Stomach (tissue), 9 donors: ENCODE measurements around the gene NR1I2. TPM values are rescaled to one million over a fixed set of nuclear protein-coding genes. Genes with fewer than 3 reads are reported as not detected.

Experiments used
- DNase-seq, 2 donors: peaks; one replicate each; pipeline versions ENCODE4 v3.0.0 to v3.0.0-alpha.2; 2013 to 2019
- H3K27ac ChIP-seq, 5 donors: fragments of 200-600 bp in 4 of 5; sonication (generic) in 4 of 5; one replicate each; pipeline ENCODE4 v1.5.1; 2013 to 2019; ENCODE audit warnings: mild to moderate bottlenecking in 1 of 5, moderate library complexity in 1 of 5
- H3K27me3 ChIP-seq, 3 donors: fragments of 200-600 bp; sonication (generic); one replicate each; pipeline ENCODE4 v1.5.1; 2017 to 2019; ENCODE audit warnings: mixed run types in 1 of 3
- H3K36me3 ChIP-seq, 4 donors: fragments of 200-600 bp; sonication (generic); 1 replicate in 3 of 4; 2 replicates in 1 of 4; pipeline ENCODE4 v1.5.1; 2016 to 2019
- H3K4me1 ChIP-seq, 4 donors: fragments of 200-600 bp; sonication (generic); one replicate each; pipeline ENCODE4 v1.5.1; 2016 to 2019
- H3K4me3 ChIP-seq, 4 donors: fragments of 200-600 bp; sonication (generic) in 3 of 4; one replicate each; pipeline ENCODE4 v1.5.1; 2016 to 2019; ENCODE audit warnings: mild to moderate bottlenecking in 1 of 4
- H3K9me3 ChIP-seq, 4 donors: fragments of 200-600 bp; sonication (generic); one replicate each; pipeline ENCODE4 v1.5.1; 2016 to 2019
- CTCF ChIP-seq, 7 experiments: fragments of 450-650 bp in 4 of 7; fragments of 200-600 bp in 3 of 7; sonication (generic) in 3 of 7; IDR thresholded peaks; one replicate each; pipeline ENCODE4 v1.5.1; 2016 to 2019; ENCODE audit warnings: antibody characterized with exemption in 7 of 7, control low read depth in 2 of 7, mild to moderate bottlenecking in 1 of 7
- EP300 ChIP-seq: sonication (generic); formaldehyde crosslinking; IDR thresholded peaks from one replicate; pipeline ENCODE4 v1.6.1; 2017; ENCODE audit warnings: antibody characterized with exemption
- POLR2A ChIP-seq, 4 donors: fragments of 450-650 bp; IDR thresholded peaks; one replicate each; pipeline ENCODE4 v1.6.1; 2016; ENCODE audit warnings: antibody characterized with exemption in 4 of 4, control low read depth in 2 of 4, mild to moderate bottlenecking in 1 of 4, moderate library complexity in 1 of 4
- POLR2AphosphoS5 ChIP-seq, 3 donors: sonication (generic); formaldehyde crosslinking; IDR thresholded peaks; one replicate each; pipeline ENCODE4 v1.6.1; 2016; ENCODE audit warnings: antibody characterized with exemption in 3 of 3
- WGBS, 5 donors: extraction: QIAGEN DNeasy Blood & Tissue Kit in 3 of 5; methylation state at CpG; one replicate each; pipeline versions ENCODE4 v1.1.5 to v1.1.7; 2013 to 2018; 5-methylcytosine and 5-hydroxymethylcytosine counted together
- intact Hi-C: fragments of 100-400 bp; cut with DNase I; formaldehyde crosslinking; loops from one replicate; pipeline ENCODE4 v1.15.1; 2023; ENCODE audit warnings: low total_unique reads
- polyA plus RNA-seq, 3 donors: library from polyadenylated mRNA; stranded (reverse); fragments of 200-250 nt; gene quantifications; one replicate each; pipeline ENCODE4 v1.2.3, GENCODE V29; 2013
- total RNA-seq, 5 donors: library from RNA; depleted of rRNA; stranded (reverse); fragments of >200 nt; gene quantifications; one replicate each; pipeline versions ENCODE4 v1.1.0 to v1.2.3, GENCODE V29; 2014 to 2016
- donor health status: healthy with polysubstance abuse.
- donor health status: Bipolar disorder and iron deficiency.
- donor health status: healthy.

NR1I2 gene
- total and polyA plus RNA-seq, 8 donors = 0.08 to 37.4 (median 5.4) TPM; not detected in 4

DNA sequence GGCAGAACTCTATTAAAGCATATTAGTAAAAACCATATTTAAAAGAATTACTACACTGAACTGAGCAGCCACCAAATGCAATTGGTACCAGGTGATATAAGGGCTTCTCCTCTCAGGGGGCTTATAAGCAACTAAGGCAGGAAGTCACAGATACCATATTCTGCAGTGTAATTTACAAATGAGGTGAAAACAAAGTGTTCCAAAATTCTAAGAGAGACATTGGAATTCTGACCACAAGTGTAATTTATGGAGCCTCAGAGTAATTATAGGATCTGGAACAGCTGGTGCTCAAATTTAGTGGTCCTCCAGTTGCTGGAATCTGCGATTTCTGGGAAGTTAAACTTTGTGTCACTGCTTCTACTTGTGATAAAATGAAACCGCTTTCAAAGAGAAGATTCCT lies 3.1 kb upstream of the NR1I2 start:
- Histone ChIP-seq H3K4me3 (no peak overlapping the region), H3K36me3 (no peaks in the 10 kb centered on the region), H3K27ac (no peak overlapping the region), H3K9me3 (peaks cover 0 to 18% (median 2%) of the 10 kb centered on the region in 4 donors), H3K4me1 (no peaks in the 10 kb centered on the region), H3K27me3 (no peaks in the 10 kb centered on the region)
- 69 to 92% (median 86%) methylated on average over 2 of the region's 2 CpGs for WGBS, 5 donors
- TF ChIP-seq POLR2A (IDR thresholded peaks at IDR 0.05) (no peak), CTCF (IDR thresholded peaks at IDR 0.05) (no peak), EP300 (no peak), POLR2AphosphoS5 (IDR thresholded peaks at IDR 0.05) (no peak)
- no peak for DNase-seq
- intact Hi-C loops = no loop called here

DNA sequence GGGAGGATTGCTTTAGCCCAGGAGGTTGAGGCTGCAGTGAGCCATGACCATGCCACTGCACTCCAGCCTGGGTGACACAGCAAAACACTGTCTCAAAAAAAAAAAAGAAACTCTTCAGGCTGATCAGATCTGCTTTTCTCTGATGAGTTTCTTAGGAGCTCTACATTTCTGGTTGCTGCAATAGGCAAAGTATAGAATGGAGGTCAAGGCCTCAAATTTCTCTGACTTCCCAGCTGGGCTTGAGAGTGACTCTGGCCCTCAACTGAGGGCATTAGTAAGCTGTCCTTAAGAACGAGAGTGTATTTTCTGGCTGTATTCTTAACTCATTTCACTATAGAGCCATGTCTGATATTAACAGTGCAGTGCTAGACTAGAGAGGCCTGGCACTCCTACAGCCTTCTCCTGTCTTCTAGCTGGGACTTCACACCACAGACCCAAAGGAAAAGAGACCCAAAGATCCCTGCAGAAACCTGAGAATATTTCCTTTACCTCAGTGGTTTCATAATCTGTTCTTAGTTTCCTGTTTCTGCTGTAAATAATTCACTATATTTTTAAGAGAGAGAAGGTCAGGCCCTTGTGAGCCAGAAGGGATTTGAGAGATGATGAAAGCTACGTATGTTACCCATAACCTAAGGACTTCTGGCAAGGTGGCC lies 2.0 kb upstream of the NR1I2 start:
- no peaks in the 10 kb centered on the region for H3K27me3 ChIP-seq
- no peaks in the 10 kb centered on the region for H3K4me1 ChIP-seq
- H3K4me3 ChIP-seq = no peak overlapping the region
- no peaks in the 10 kb centered on the region for H3K36me3 ChIP-seq
- WGBS, 5 donors = 61 to 83% (median 80%) methylated on average over 2 of the region's 2 CpGs
- intact Hi-C loops = no loop called here
- TF ChIP-seq POLR2A (IDR thresholded peaks at IDR 0.05) = no peak
- TF ChIP-seq EP300 = no peak
- no peak for TF ChIP-seq POLR2AphosphoS5 (IDR thresholded peaks at IDR 0.05)
- no peak for TF ChIP-seq CTCF (IDR thresholded peaks at IDR 0.05)
- no peak for DNase-seq
- peaks cover 0 to 18% (median 2%) of the 10 kb centered on the region in 4 donors for H3K9me3 ChIP-seq
- H3K27ac ChIP-seq = no peak overlapping the region

DNA sequence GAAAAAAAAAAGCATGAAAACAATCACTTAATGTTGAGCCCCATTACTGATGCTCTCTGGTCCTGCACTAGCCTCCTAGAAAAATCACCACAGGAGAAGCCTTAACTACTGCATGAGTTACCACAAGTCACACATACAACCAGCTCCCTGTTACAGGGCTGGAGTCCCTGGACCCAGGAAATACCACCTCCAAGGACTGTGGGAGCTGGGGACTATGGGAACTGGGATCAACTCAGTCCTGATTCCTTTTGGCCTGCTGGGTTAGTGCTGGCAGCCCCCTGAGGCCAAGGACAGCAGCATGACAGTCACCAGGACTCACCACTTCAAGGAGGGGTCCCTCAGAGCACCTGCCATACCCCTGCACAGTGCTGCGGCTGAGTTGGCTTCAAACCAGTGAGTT lies 559 bp downstream of the NR1I2 start:
- 88 to 100% (median 97%) methylated on average over 1 of the region's 1 CpG; no CpG with 5 or more reads in 1 of the 5 donors for WGBS, 5 donors
- Histone ChIP-seq H3K36me3 (no peaks in the 10 kb centered on the region), H3K4me1 (no peaks in the 10 kb centered on the region), H3K27ac (no peak overlapping the region), H3K27me3 (no peaks in the 10 kb centered on the region), H3K4me3 (no peak overlapping the region), H3K9me3 (no peaks in the 10 kb centered on the region)
- intact Hi-C loops = no loop called here
- TF ChIP-seq POLR2A (IDR thresholded peaks at IDR 0.05) (no peak), POLR2AphosphoS5 (IDR thresholded peaks at IDR 0.05) (no peak), CTCF (IDR thresholded peaks at IDR 0.05) (no peak), EP300 (no peak)
- no peak for DNase-seq

DNA sequence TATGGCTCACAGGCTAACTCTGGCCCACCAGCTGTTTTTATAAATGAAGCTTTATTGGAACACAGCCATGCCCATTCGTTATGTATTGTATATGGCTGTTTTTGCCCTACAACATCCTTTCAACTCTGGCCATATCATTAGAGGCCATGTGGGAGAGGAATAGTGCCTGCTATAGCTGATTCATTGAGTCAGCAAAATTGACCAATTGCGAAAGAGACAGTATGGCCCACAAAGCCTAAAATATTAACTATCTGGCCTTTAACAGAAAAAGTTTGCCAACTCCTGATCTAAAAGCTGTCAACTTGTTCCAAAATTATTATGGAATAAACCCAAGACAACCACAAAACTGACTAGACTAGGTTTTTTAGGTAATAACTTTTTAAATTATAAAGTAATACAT lies 1.4 kb downstream of the NR1I2 start:
- TF ChIP-seq POLR2AphosphoS5 (IDR thresholded peaks at IDR 0.05) = no peak
- no peak for TF ChIP-seq EP300
- WGBS, 5 donors = 76 to 90% (median 86%) methylated on average over 2 of the region's 2 CpGs
- no peak overlapping the region for H3K27ac ChIP-seq
- intact Hi-C loops = no loop called here
- DNase-seq = no peak
- H3K4me3 ChIP-seq = no peak overlapping the region
- H3K36me3 ChIP-seq = no peaks in the 10 kb centered on the region
- no peaks in the 10 kb centered on the region for H3K27me3 ChIP-seq
- H3K9me3 ChIP-seq = no peaks in the 10 kb centered on the region
- no peaks in the 10 kb centered on the region for H3K4me1 ChIP-seq

DNA sequence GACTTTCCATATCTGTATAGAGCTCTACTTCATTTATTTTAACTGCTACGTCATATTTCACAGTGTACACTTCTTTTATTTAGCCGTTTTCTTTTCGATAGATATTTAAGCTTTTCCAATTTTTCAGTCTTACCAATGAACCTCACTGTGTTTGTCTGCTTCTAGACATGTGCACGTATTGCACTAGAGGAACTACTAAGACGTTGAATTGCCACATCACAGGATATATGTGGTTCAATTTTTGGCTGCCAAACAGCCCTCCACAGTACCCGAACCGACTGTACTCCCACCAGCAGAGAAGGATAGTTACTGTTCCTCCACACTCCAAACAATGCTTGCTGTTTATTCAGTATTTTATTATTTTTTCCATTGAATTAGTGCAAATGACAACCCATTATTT lies 2.0 kb downstream of the NR1I2 start:
- intact Hi-C loops = no loop called here
- 69 to 82% (median 73%) methylated on average over 7 of the region's 7 CpGs for WGBS, 5 donors
- H3K27me3 ChIP-seq = no peaks in the 10 kb centered on the region
- no peaks in the 10 kb centered on the region for H3K36me3 ChIP-seq
- no peak overlapping the region for H3K27ac ChIP-seq
- no peak overlapping the region for H3K4me3 ChIP-seq
- DNase-seq = no peak
- H3K4me1 ChIP-seq = no peaks in the 10 kb centered on the region
- no peaks in the 10 kb centered on the region for H3K9me3 ChIP-seq
- TF ChIP-seq EP300 (no peak), POLR2AphosphoS5 (IDR thresholded peaks at IDR 0.05) (no peak), CTCF (IDR thresholded peaks at IDR 0.05) (no peak), POLR2A (IDR thresholded peaks at IDR 0.05) (no peak)
